H9 (cell line): Measurements from ENCODE around the gene TSR1. TPM values are rescaled to one million over a fixed set of nuclear protein-coding genes. Genes with fewer than 3 reads are reported as not detected.
"Not testable (repeated sequence)": the region's sequence is repeated elsewhere in the genome, so short reads cannot be mapped to it uniquely, and the experiment has no call there.

ENCODE experiments used
- DNase-seq: peaks from one replicate; pipeline ENCODE4 v3.0.0-alpha.2; 2017
- H2AFZ ChIP-seq: one replicate; pipeline ENCODE4 v1.6.1; 2013; ENCODE audit warnings: mild to moderate bottlenecking, low read length, control low read depth, moderate library complexity
- H2AK5ac ChIP-seq: 2 replicates; pipeline ENCODE4 v1.6.1; 2013; ENCODE audit warnings: low read length, control low read depth, mixed read lengths; ENCODE audit not compliant: insufficient read length
- H2BK120ac ChIP-seq: one replicate; pipeline ENCODE4 v1.6.1; 2013; ENCODE audit warnings: low read depth, mild to moderate bottlenecking, low read length, control low read depth, inconsistent platforms; ENCODE audit not compliant: poor library complexity, severe bottlenecking
- H2BK12ac ChIP-seq: 2 replicates; pipeline ENCODE4 v1.6.1; 2013; ENCODE audit warnings: low read length, control low read depth, mixed read lengths, low read depth; ENCODE audit not compliant: insufficient read length
- H2BK15ac ChIP-seq: 2 replicates; pipeline ENCODE4 v1.6.1; 2013; ENCODE audit warnings: low read depth, low read length, control low read depth
- H2BK20ac ChIP-seq: one replicate; pipeline ENCODE4 v1.6.1; 2013; ENCODE audit warnings: low read depth, mild to moderate bottlenecking, low read length, control low read depth, inconsistent platforms; ENCODE audit not compliant: poor library complexity, severe bottlenecking
- H2BK5ac ChIP-seq: 2 replicates; pipeline ENCODE4 v1.6.1; 2013; ENCODE audit warnings: low read length, control low read depth, mixed read lengths; ENCODE audit not compliant: insufficient read length
- H3K14ac ChIP-seq: 2 replicates; pipeline ENCODE4 v1.6.1; 2013; ENCODE audit warnings: low read length, control low read depth; ENCODE audit not compliant: insufficient read depth
- H3K18ac ChIP-seq: 2 replicates; pipeline ENCODE4 v1.6.1; 2013; ENCODE audit warnings: low read depth, mild to moderate bottlenecking, mixed read lengths, low read length, control low read depth; ENCODE audit not compliant: insufficient read length
- H3K23ac ChIP-seq: 2 replicates; pipeline ENCODE4 v1.6.1; 2013; ENCODE audit warnings: low read length, control low read depth, mixed read lengths, low read depth; ENCODE audit not compliant: insufficient read length
- H3K23me2 ChIP-seq: 2 replicates; pipeline ENCODE4 v1.6.1; 2013; ENCODE audit warnings: low read depth, mild to moderate bottlenecking, mixed read lengths, low read length, control low read depth; ENCODE audit not compliant: insufficient read length, poor library complexity, severe bottlenecking
- H3K27ac ChIP-seq: 2 replicates; pipeline ENCODE4 v1.5.1; 2013; ENCODE audit warnings: low read length, control low read depth, mixed read lengths, low read depth; ENCODE audit not compliant: insufficient read length
- H3K27me3 ChIP-seq: 2 replicates; pipeline ENCODE4 v1.6.1; 2013; ENCODE audit warnings: low read length, control low read depth, inconsistent platforms; ENCODE audit not compliant: insufficient read depth
- H3K4ac ChIP-seq: 2 replicates; pipeline ENCODE4 v1.6.1; 2013; ENCODE audit warnings: low read depth, mild to moderate bottlenecking, control low read depth, inconsistent platforms, low read length, moderate library complexity
- H3K4me1 ChIP-seq: 2 replicates; pipeline ENCODE4 v1.6.1; 2013; ENCODE audit warnings: low read length, control low read depth, inconsistent platforms; ENCODE audit not compliant: insufficient read depth
- H3K4me2 ChIP-seq: 2 replicates; pipeline ENCODE4 v1.6.1; 2013; ENCODE audit warnings: low read length, control low read depth, mixed read lengths; ENCODE audit not compliant: insufficient read length, insufficient read depth
- H3K56ac ChIP-seq: 2 replicates; pipeline ENCODE4 v1.6.1; 2013; ENCODE audit warnings: low read depth, mild to moderate bottlenecking, mixed read lengths, low read length, control low read depth; ENCODE audit not compliant: insufficient read length
- H3K79me1 ChIP-seq: 2 replicates; pipeline ENCODE4 v1.6.1; 2013; ENCODE audit warnings: low read depth, mild to moderate bottlenecking, moderate library complexity, low read length, control low read depth, inconsistent platforms; ENCODE audit not compliant: insufficient read depth, poor library complexity, severe bottlenecking
- H3K79me2 ChIP-seq: 2 replicates; pipeline ENCODE4 v1.6.1; 2013; ENCODE audit warnings: low read length, control low read depth, inconsistent platforms; ENCODE audit not compliant: insufficient read depth
- H3K9ac ChIP-seq: 2 replicates; pipeline ENCODE4 v1.6.1; 2013; ENCODE audit warnings: low read length, control low read depth, mixed read lengths; ENCODE audit not compliant: insufficient read length; ENCODE audit errors: extremely low read depth
- H3K9me3 ChIP-seq: one replicate; pipeline ENCODE4 v1.6.1; 2013; ENCODE audit warnings: low read depth, low read length, inconsistent platforms; ENCODE audit not compliant: control insufficient read depth
- H3T11ph ChIP-seq: one replicate; pipeline ENCODE4 v1.6.1; 2013; ENCODE audit warnings: mild to moderate bottlenecking, low read length, control low read depth, inconsistent platforms
- H4K20me1 ChIP-seq: one replicate; pipeline ENCODE4 v1.6.1; 2013; ENCODE audit not compliant: control insufficient read depth, insufficient read length, insufficient read depth
- H4K5ac ChIP-seq: 2 replicates; pipeline ENCODE4 v1.6.1; 2013; ENCODE audit warnings: low read depth, mild to moderate bottlenecking, mixed read lengths, low read length, control low read depth; ENCODE audit not compliant: insufficient read length
- H4K8ac ChIP-seq: replicated peaks from 2 replicates; pipeline ENCODE4 v1.6.1; 2013; ENCODE audit warnings: low read length, control low read depth, mixed read lengths, low read depth; ENCODE audit not compliant: insufficient read length
- H4K91ac ChIP-seq: 2 replicates; pipeline ENCODE4 v1.6.1; 2013; ENCODE audit warnings: low read depth, mild to moderate bottlenecking, moderate library complexity, mixed read lengths, low read length, control low read depth; ENCODE audit not compliant: insufficient read length
- H3K27ac Mint-ChIP-seq, 3 experiments: 2 replicates in 2 of 3; 3 replicates in 1 of 3; pipeline ENCODE4 v1.8.0; 2020 to 2021; ENCODE audit warnings: mixed read lengths in 3 of 3, mild to moderate bottlenecking in 1 of 3, moderate library complexity in 1 of 3
- H3K27me3 Mint-ChIP-seq: 2 replicates; pipeline ENCODE4 v1.8.0; 2021; ENCODE audit warnings: low read depth, mild to moderate bottlenecking, moderate library complexity, mixed read lengths
- H3K36me3 Mint-ChIP-seq, 3 experiments: 2 replicates in 2 of 3; 3 replicates in 1 of 3; pipeline ENCODE4 v1.8.0; 2020 to 2021; ENCODE audit warnings: low read depth in 3 of 3, mixed read lengths in 3 of 3; ENCODE audit not compliant: insufficient read depth in 1 of 3
- H3K4me1 Mint-ChIP-seq, 2 experiments: 2 replicates each; pipeline ENCODE4 v1.8.0; 2020; ENCODE audit warnings: mixed read lengths in 2 of 2
- H3K4me3 Mint-ChIP-seq, 2 experiments: 2 replicates in 1 of 2; 3 replicates in 1 of 2; pipeline ENCODE4 v1.8.0; 2020 to 2021; ENCODE audit warnings: mild to moderate bottlenecking in 2 of 2, mixed read lengths in 2 of 2, moderate library complexity in 1 of 2
- H3K9me3 Mint-ChIP-seq, 2 experiments: 2 replicates in 1 of 2; 3 replicates in 1 of 2; pipeline ENCODE4 v1.8.0; 2020; ENCODE audit warnings: mild to moderate bottlenecking in 2 of 2, mixed read lengths in 2 of 2, moderate library complexity in 1 of 2
- WGBS: extraction: QIAGEN DNeasy Blood & Tissue Kit; methylation state at CpG from one replicate; pipeline ENCODE4 v1.1.7; 2013; ENCODE audit warnings: missing lambda C conversion rate, low lambda C conversion rate, mixed read lengths; ENCODE audit not compliant: insufficient read length; ENCODE audit errors: extremely low coverage; 5-methylcytosine and 5-hydroxymethylcytosine counted together
- total RNA-seq: library from RNA; stranded (reverse); gene quantifications from 2 replicates; pipeline ENCODE4 v1.2.1, GENCODE V29; 2021
- TF ChIP-seq, protein P1 (sequence below): fragments of 200-600 bp; sonication (generic); conservative IDR thresholded peaks from 3 replicates; pipeline ENCODE4 v1.8.0; 2021; ENCODE audit warnings: antibody characterized with exemption, mild to moderate bottlenecking

The TSR1 gene
- total RNA-seq, 1 experiment from 2014 or later, result 81.1 TPM

DNA sequence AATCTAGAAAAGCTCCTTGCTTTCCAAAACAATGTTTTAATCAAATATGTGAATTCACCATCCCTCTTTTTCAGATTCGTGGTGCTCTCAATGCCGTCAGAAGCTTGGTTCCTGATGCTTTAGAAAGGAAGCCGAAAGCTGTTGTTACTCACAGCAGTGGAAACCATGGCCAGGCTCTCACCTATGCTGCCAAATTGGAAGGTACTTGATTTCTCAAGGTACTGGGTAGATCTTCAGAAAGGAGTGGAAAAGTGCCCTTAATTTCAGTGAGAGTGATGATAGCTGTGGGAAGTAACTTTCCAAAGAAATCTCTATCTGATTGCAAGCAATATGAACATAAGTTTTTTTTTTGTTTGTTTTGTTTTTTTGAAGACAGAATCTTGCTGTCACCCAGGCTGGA, 18.5 kb downstream of the TSR1 start:
- H3K4me3 Mint-ChIP-seq, result no peak overlapping the region
- H3K27ac Mint-ChIP-seq, result no peak overlapping the region
- no peaks in the 10 kb centered on the region for H3K9me3 Mint-ChIP-seq
- no peaks in the 10 kb centered on the region for H3K27me3 Mint-ChIP-seq
- no peak overlapping the region for H3K18ac ChIP-seq
- H2BK15ac ChIP-seq, result no peak overlapping the region
- no peak overlapping the region for H4K8ac ChIP-seq
- H4K5ac ChIP-seq, result no peak overlapping the region
- no peak overlapping the region for H2BK120ac ChIP-seq
- no peak overlapping the region for H2BK20ac ChIP-seq
- no peaks in the 10 kb centered on the region for H3K79me1 ChIP-seq
- no peak overlapping the region for H3K56ac ChIP-seq
- no peak overlapping the region for H3K9ac ChIP-seq
- WGBS, result no CpG with 5 or more reads among the region's 3 CpGs
- no peaks in the 10 kb centered on the region for H3K4me1 Mint-ChIP-seq
- no peaks in the 10 kb centered on the region for H3K4me1 ChIP-seq
- no peak overlapping the region for H3K4me2 ChIP-seq
- H4K91ac ChIP-seq, result no peak overlapping the region
- H2AK5ac ChIP-seq, result no peak overlapping the region
- no peak overlapping the region for H2BK12ac ChIP-seq
- no peak overlapping the region for H3K4ac ChIP-seq
- H3K14ac ChIP-seq, result no peak overlapping the region
- H3K23ac ChIP-seq, result no peak overlapping the region
- no peaks in the 10 kb centered on the region for H3K27me3 ChIP-seq
- no peaks in the 10 kb centered on the region for H3K23me2 ChIP-seq
- no peak overlapping the region for H3T11ph ChIP-seq
- H3K79me2 ChIP-seq, result no peaks in the 10 kb centered on the region
- no peaks in the 10 kb centered on the region for H4K20me1 ChIP-seq
- peaks cover 8 to 14% (median 11%) of the 10 kb centered on the region in 3 experiments; a peak in 6 of 7 replicates for H3K36me3 Mint-ChIP-seq
- no peak overlapping the region for H3K27ac ChIP-seq
- no peak for DNase-seq
- H2BK5ac ChIP-seq, result no peak overlapping the region
- no peaks in the 10 kb centered on the region for H3K9me3 ChIP-seq
- H2AFZ ChIP-seq, result no peak overlapping the region
- TF ChIP-seq, protein P1, sequence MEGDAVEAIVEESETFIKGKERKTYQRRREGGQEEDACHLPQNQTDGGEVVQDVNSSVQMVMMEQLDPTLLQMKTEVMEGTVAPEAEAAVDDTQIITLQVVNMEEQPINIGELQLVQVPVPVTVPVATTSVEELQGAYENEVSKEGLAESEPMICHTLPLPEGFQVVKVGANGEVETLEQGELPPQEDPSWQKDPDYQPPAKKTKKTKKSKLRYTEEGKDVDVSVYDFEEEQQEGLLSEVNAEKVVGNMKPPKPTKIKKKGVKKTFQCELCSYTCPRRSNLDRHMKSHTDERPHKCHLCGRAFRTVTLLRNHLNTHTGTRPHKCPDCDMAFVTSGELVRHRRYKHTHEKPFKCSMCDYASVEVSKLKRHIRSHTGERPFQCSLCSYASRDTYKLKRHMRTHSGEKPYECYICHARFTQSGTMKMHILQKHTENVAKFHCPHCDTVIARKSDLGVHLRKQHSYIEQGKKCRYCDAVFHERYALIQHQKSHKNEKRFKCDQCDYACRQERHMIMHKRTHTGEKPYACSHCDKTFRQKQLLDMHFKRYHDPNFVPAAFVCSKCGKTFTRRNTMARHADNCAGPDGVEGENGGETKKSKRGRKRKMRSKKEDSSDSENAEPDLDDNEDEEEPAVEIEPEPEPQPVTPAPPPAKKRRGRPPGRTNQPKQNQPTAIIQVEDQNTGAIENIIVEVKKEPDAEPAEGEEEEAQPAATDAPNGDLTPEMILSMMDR, result no peak

DNA sequence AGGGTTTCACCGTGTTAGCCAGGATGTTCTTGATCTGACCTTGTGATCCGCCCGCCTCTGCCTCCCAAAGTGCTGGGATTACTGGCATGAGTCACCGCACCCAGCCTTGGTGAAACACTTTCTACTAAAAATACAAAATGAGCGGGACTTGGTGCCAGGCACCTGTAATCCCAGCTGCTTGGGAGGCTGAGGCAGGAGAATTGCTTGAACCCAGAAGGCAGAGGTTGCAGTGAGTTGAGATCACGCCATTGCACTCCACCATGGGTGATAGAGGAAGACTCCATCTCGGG, 19.4 kb downstream of the TSR1 start:
- not testable (repeated sequence) for H3T11ph ChIP-seq, H3K27me3 Mint-ChIP-seq, H4K5ac ChIP-seq, H3K9me3 ChIP-seq, H3K18ac ChIP-seq, H3K4me2 ChIP-seq, H3K9me3 Mint-ChIP-seq, DNase-seq, H3K23me2 ChIP-seq, H3K27me3 ChIP-seq, H3K79me2 ChIP-seq, H2BK5ac ChIP-seq, H3K27ac Mint-ChIP-seq, H2BK12ac ChIP-seq, H3K56ac ChIP-seq, H4K8ac ChIP-seq, H3K4me3 Mint-ChIP-seq, H3K4me1 Mint-ChIP-seq, H3K9ac ChIP-seq, H2AK5ac ChIP-seq, H3K27ac ChIP-seq, H4K91ac ChIP-seq, H2AFZ ChIP-seq, H3K14ac ChIP-seq, H2BK20ac ChIP-seq, H2BK15ac ChIP-seq, H3K4me1 ChIP-seq, H3K79me1 ChIP-seq, H3K4ac ChIP-seq, H3K23ac ChIP-seq, H3K36me3 Mint-ChIP-seq, H4K20me1 ChIP-seq, H2BK120ac ChIP-seq
- WGBS, result no CpG with 5 or more reads among the region's 7 CpGs
